Umbilical cord (tissue), 2 donors: Measurements from ENCODE around the gene FAM98A. TPM values are rescaled to one million over a fixed set of nuclear protein-coding genes. Genes with fewer than 3 reads are reported as not detected.

Experiments used
- DNase-seq: peaks from one replicate; pipeline ENCODE4 v3.0.0-alpha.2; 2015; ENCODE audit warnings: low spot score
- total RNA-seq: library from RNA; depleted of rRNA; stranded (reverse); fragments of >200 nt; gene quantifications from one replicate; pipeline ENCODE4 v1.2.3, GENCODE V29; 2014; ENCODE audit warnings: low replicate concordance; ENCODE audit not compliant: insufficient read depth

The FAM98A gene
- total RNA-seq, result 56.6 TPM

DNA sequence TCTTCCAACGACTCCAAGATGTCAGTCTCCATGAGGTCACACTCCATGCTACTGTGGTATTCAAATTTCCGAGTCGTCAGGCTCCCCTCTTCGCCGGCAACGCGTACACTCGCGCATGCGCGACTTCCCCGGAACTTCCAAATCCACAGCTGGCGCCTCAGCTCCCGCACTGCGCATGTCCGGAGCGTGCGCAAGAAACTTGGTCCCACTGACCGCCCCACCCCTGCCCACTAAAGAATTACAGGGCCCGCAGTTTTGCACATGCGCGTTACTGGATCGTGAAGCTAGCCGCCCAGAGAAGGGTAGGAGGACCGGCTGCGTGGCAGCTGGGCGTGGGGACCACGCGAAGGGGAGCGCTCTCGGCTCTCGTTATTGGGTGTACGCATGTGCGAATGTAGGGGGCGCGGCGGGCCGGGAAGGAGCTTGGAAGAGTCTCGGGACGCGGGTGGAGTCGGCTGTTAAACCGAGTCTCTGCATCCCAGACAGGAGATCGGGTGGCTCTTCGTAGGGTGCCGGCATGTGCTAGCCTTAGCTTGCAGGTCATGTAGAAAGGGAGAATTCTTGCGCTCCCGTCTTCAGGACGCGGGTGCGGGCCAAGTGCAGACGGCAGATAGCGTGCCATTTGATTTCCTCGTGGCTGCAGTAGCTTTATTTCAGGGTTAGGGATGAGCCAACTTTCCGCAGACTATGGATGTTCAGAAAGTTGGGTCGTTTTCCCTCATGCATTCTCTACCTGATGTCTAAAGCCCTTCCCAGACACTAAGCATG lies at the start of gene FAM98A:
Gene FAM98A (minus strand): TSS at position 125 of the 768 bp plus-strand sequence. CDS start 78 bp downstream, at position 47.
- peak; percentile 100 for DNase-seq

DNA sequence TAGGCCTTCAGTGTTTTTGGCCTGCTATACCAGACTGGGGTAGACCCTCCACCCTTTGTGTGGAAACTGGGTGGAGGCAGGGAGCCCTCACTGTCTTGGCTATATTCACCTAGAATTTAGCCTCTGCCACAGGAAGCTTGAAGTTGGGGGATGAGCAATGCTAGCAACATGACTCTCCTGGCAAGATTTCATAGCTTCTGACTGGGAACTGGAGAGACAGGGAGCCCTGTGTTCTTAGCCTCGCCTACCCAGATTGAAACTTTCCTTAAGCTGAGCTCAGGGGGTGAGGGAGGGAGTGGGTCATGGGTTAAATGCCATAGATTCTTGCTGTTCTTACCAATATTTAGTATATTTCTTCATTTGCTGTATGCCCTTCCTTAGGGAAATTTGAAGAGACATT lies 46.8 kb upstream of the FAM98A start:
- no peak for DNase-seq

DNA sequence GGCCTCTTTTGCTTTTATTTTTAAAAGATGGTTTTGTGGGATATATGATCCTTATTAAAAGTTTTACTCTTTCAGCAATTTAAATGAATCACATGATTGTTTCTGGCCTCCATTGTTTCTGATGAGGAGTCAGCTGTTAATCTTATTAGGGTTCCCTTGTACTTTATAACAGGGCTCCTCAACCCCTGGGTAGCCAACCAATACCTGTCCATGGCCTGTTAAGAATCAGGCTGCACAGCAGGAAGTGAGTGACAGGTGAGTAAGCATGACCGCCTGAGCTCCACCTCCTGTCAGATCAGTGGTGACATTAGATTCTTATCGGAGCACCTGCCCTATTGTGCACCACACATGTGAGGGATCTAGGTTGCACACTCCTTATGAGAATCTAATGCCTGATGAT lies 45.1 kb upstream of the FAM98A start:
- DNase-seq, result no peak

DNA sequence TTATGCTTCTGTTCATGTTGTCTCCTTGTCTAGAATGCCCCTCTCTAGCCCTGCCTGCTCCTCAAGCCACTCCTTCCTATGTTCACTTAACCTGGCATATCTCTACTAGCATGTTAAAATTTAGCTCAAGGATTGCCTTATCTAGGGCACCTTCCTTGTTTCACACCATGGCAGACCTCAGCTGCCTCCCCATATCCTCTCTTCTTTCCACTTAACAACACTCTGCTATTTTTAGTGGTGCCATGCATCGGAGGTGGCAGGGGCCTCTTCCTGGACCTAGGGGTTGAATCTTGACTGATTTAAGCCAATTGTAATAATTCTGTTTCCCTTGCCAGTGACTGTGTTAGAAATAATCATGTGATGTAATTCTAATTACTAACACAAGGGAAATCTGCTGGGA lies 36.9 kb upstream of the FAM98A start:
- DNase-seq, result no peak

GRCh38 chr2:33634261-33634910 lies 35.3 kb upstream of the FAM98A start:
- DNase-seq, result no peak

DNA sequence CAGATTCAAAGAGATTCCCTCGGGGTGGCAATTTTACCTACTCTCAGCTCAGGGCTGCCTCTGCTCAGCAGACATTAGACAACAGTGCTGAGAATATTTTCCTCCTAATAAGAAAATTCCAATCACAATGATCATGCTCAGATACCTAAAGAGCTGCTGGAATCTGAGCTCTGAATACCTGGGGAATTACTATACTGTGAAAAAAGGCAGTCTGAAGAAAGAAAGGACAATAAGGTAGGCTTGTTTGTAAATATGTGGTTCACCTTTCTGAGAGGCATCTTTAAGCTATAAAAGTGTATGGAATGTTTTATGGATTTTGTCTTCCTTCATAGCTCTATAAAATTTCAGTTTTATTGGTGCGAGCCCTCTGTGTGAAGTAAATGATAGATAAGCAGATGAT lies 34.2 kb upstream of the FAM98A start:
- DNase-seq, result no peak

- no peak for DNase-seq
These were observed 33.7 kb upstream of the FAM98A start for GRCh38 chr2:33632831-33633230.

- DNase-seq, result no peak
These were observed 29.1 kb upstream of the FAM98A start for GRCh38 chr2:33628031-33628827.

DNA sequence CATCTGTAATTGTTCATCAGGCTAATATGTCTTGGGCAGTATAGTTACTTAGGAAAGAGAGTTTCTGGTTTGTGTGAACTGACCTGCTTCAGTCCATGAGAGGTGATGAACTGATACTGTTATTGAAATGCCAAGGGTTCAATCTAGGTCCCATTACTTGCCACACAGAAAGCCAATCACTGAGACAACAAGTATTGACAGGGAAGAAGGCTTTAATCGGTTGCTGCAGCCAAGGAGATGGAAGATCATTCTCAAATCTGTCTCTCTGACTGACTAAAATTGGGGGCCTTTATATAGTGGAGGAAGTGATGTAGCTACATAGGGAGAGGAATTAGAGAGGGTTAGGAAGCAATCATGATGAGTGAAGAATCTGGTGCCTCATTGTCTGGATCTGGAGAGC lies 19.9 kb upstream of the FAM98A start:
- no peak for DNase-seq

GRCh38 chr2:33617989-33618388 lies 18.9 kb upstream of the FAM98A start:
- no peak for DNase-seq

- DNase-seq, result no peak
These were observed 18.3 kb upstream of the FAM98A start for GRCh38 chr2:33617401-33617800.

- DNase-seq, result no peak
These were observed 17.8 kb upstream of the FAM98A start for GRCh38 chr2:33616873-33617272.

DNA sequence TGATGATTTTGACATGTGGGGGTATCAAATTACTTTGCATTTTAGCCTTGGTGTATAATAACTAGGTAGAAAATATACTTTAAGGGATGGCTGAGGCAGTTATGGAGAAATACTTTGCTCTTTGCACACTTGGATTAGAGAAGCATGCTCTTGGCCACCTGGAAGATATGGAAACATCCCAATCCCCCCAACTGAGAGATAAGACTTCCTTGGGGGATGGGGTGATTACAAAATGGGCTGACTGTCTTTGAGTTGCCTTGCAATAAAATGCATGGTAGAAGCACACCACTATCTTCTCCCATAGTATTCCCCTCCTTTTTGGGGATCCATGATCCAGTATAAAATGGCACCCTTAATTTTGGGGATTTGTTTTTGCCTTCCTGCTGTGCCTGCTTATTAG lies 15.1 kb upstream of the FAM98A start:
- DNase-seq, result no peak

DNA sequence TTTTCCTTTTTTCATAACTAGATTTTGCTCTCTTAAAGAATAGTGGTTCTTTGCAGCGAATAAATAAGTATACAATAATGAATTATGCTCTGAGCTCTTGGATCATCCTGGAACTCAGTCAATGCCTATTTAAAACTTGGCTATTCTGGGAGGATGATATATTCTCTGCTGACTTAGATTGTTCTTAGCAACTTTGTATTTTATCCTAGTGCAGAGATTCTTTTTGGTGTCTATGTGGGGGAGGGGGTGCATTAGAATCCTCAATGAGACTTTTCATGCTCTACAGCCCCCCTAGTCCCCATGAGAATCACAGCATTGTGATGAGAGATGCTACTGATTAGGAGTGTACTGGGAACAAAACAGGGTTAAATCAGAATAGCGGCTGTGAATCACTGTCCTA lies 8.8 kb upstream of the FAM98A start:
- DNase-seq, result no peak

- DNase-seq, result no peak
These were observed 8.2 kb upstream of the FAM98A start for GRCh38 chr2:33607251-33607721.

GRCh38 chr2:33606622-33607021 lies 7.5 kb upstream of the FAM98A start:
- DNase-seq, result no peak

DNA sequence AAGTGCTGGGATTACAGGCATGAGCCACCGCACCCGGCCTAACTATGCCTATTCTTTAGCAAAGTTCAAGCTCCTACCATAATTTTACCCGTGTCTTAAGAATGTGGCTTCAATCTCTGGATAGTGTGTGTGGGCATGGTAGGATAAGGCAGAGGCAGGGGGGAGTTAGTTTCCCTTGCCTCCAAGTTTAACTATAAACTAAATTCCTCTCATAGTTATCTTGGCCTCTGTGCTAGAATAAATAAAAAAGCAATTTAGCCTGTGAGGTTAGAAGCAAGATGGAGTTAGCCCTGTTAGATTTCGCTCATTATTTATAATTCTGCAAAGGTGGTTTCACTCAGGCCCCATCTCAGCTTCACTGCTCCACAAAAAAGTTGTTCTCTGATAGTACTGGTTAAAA lies 7.0 kb upstream of the FAM98A start:
- no peak for DNase-seq

DNA sequence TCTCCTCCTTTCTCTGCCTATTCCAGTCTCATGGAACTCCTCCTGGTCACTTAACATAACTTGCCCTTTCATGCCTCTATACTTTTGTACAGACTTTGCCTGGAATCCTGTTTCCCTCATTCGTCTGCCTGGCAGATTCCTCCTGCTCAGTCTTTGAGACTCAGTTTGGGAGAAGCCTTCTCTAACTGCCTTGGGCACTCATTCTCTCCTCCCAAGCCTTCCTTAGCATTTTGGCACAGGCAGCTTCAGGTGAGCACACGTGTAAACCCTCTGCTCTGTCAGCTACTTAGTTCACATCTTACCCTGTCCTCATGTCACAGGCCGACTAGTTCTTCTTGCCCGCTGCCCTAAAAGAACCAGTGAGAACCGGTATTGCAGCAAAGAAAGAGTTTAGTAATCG lies 6.0 kb upstream of the FAM98A start:
- no peak for DNase-seq

GRCh38 chr2:33603416-33603815 lies 4.3 kb upstream of the FAM98A start:
- no peak for DNase-seq

GRCh38 chr2:33602201-33602830 lies 3.2 kb upstream of the FAM98A start:
- no peak for DNase-seq

GRCh38 chr2:33599943-33600192 lies 769 bp upstream of the FAM98A start:
- DNase-seq, result no peak

DNA sequence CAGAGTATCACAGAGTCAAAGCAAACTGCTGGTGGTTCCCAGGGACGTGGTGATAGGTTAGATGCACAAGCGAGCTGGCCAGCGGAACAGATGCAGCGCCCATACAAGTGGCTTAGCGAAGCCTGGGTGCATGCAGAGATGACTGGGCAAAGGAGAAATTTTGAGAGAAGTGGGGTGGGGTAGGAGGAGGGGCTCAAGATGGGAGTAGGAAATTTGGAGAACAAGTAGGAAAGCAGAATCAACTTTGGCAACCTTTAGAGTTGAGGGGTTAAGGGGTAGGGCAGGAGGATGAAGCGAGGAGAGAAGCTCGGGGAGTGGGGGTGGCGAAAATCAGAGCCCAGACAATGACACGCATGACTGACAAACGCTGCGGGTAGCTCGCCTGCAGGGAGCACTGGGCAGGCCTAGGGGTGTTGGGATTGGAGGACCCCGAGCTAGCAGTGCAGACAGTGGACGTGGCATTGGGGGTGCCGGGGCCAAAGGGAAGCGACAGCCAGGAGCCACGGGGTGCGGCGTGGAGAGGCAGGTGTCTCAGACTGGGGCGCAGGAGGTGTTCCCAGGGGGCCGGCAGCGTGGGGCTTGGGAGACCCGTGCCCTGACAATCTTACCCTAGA lies 431 bp downstream of the FAM98A start:
- peak; percentile 57 for DNase-seq
